HepG2 (cell line): ENCODE measurements around the gene SLC22A23. TPM values are rescaled to one million over a fixed set of nuclear protein-coding genes. Genes with fewer than 3 reads are reported as not detected.
A peak's percentile ranks its signal among the peaks of the same experiment; 100 is the strongest.

Experiments used
- ATAC-seq: fragments of 200-7000 bp; cut with Tn5 transposase; 3 replicates; pipeline ENCODE4 v1.9.1; 2020; ENCODE audit warnings: mild to moderate bottlenecking, moderate library complexity
- BruUV-seq: library from RNA; stranded (reverse); fragments of 400-500 nt; replicated peaks from 2 replicates; lab custom pipeline; 2021; lab: Mats Ljungman, UMichigan
- CTCF ChIA-PET: fragments of 300-600 bp; formaldehyde crosslinking; extraction: SDS; loops from one replicate; lab custom pipeline; 2021; ENCODE audit warnings: low total read pairs, inconsistent platforms, low intra/inter-chr PET ratio; lab: Yijun Ruan, JAX
- POLR2A ChIA-PET: fragments of 350-600 bp; sonication (Branson Sonifier 250); formaldehyde crosslinking; loops from one replicate; lab custom pipeline; 2020; ENCODE audit warnings: antibody characterized with exemption, inconsistent platforms; lab: Yijun Ruan, JAX
- DNase-seq: peaks from one replicate; pipeline ENCODE4 v3.0.0-alpha.2; 2015; ENCODE audit warnings: low spot score
- FAIRE-seq: peaks from 3 replicates; lab custom pipeline; 2011; peaks lifted over from hg19 to GRCh38; lab: Jason Lieb, UNC
- H2AFZ ChIP-seq: one replicate; pipeline ENCODE4 v1.6.1; 2011; ENCODE audit warnings: low read length, inconsistent platforms
- H3K27ac ChIP-seq: fragments of 300-600 bp; 3 replicates; pipeline ENCODE4 v1.8.0; 2011; ENCODE audit warnings: mixed run types, mild to moderate bottlenecking, mixed read lengths, low read length, inconsistent platforms; ENCODE audit not compliant: insufficient read depth; ENCODE audit errors: extremely low read length
- H3K27me3 ChIP-seq, 2 experiments: fragments of 200-600 bp in 1 of 2; 2 replicates in 1 of 2; 3 replicates in 1 of 2; pipeline versions ENCODE4 v1.6.0 to v1.8.0; 2011; ENCODE audit warnings: low read length in 2 of 2, mild to moderate bottlenecking in 2 of 2, moderate library complexity in 2 of 2, inconsistent platforms in 1 of 2; ENCODE audit not compliant: insufficient read depth in 2 of 2, control insufficient read depth in 1 of 2
- H3K36me3 ChIP-seq, 2 experiments: fragments of 200-600 bp in 1 of 2; replicated peaks in 1 of 2; 2 replicates in 1 of 2; 3 replicates in 1 of 2; pipeline versions ENCODE4 v1.5.1 to v1.8.0; 2011; ENCODE audit warnings: low read length in 2 of 2, inconsistent platforms in 1 of 2; ENCODE audit not compliant: insufficient read depth in 2 of 2, control insufficient read depth in 1 of 2
- H3K4me1 ChIP-seq: 2 replicates; pipeline ENCODE4 v1.5.1; 2012; ENCODE audit warnings: low read length, inconsistent platforms; ENCODE audit not compliant: insufficient read depth
- H3K4me2 ChIP-seq: 2 replicates; pipeline ENCODE4 v1.6.0; 2011; ENCODE audit warnings: low read depth, low read length, inconsistent platforms
- H3K4me3 ChIP-seq, 3 experiments: fragments of 200-600 bp in 1 of 3; sonication (generic), shearing (Covaris generic) in 1 of 3; replicated peaks in 1 of 3; 2 replicates each; pipeline ENCODE4 v1.5.1; 2011 to 2016; ENCODE audit warnings: low read length in 3 of 3, inconsistent platforms in 2 of 3, low read depth in 2 of 3, mild to moderate bottlenecking in 2 of 3, control low read depth in 1 of 3, mixed read lengths in 1 of 3; ENCODE audit not compliant: insufficient read depth in 1 of 3
- H3K79me2 ChIP-seq: one replicate; pipeline ENCODE4 v1.6.1; 2011; ENCODE audit warnings: low read length, inconsistent platforms; ENCODE audit not compliant: insufficient read depth
- H3K9ac ChIP-seq: 2 replicates; pipeline ENCODE4 v1.6.0; 2011; ENCODE audit warnings: mild to moderate bottlenecking, low read depth, low read length, inconsistent platforms; ENCODE audit not compliant: insufficient read depth
- H3K9me3 ChIP-seq: 2 replicates; pipeline ENCODE4 v1.5.1; 2012; ENCODE audit warnings: mild to moderate bottlenecking, low read length
- H4K20me1 ChIP-seq: 2 replicates; pipeline ENCODE4 v1.6.0; 2011; ENCODE audit warnings: inconsistent platforms, mild to moderate bottlenecking, low read length, moderate library complexity; ENCODE audit not compliant: insufficient read depth
- ZNF335 ChIP-seq: sonication (generic); formaldehyde crosslinking; IDR thresholded peaks from 2 replicates; pipeline ENCODE4 v1.4.0; 2020; ENCODE audit warnings: missing genetic modification reagents
- WGBS: methylation state at CpG from one replicate; pipeline ENCODE4 v1.1.6; 2017; ENCODE audit warnings: low lambda C conversion rate; 5-methylcytosine and 5-hydroxymethylcytosine counted together
- in situ Hi-C: cut with HindIII; loops from 2 replicates; pipeline ENCODE4 v1.10.0; 2017; ENCODE audit warnings: low pct_unique_long_range_greater_than_20kb; ENCODE audit not compliant: extremely low pct_ligation_motif_present
- intact Hi-C: fragments of 100-400 bp; cut with micrococcal nuclease; formaldehyde crosslinking; loops from one replicate; pipeline ENCODE4 v1.10.0; 2022; ENCODE audit not compliant: unreplicated experiment
- polyA plus RNA-seq, 8 experiments: library from polyadenylated mRNA; depleted of rRNA in 3 of 8; stranded (reverse) in 7 of 8; unstranded in 1 of 8; fragments of >200 nt; fragmentation: Illumina TruSeq in 4 of 8; extraction: Trizol in 4 of 8; gene quantifications; 2 replicates each; pipeline versions ENCODE4 v1.2.1 to v1.2.3, GENCODE V29; 2011 to 2016; ENCODE audit warnings: low read depth in 4 of 8, missing spikeins in 1 of 8, mixed read lengths in 1 of 8; ENCODE audit not compliant: insufficient read depth in 1 of 8
- total RNA-seq, 5 experiments: library from RNA; depleted of rRNA; stranded (reverse); fragments of >200 nt; fragmentation: Illumina TruSeq; extraction: Trizol; gene quantifications; 2 replicates each; pipeline ENCODE4 v1.2.3, GENCODE V29; 2016; ENCODE audit warnings: low read depth in 1 of 5
- TF ChIP-seq, protein P1 (sequence below): sonication (generic); formaldehyde crosslinking; IDR thresholded peaks from 2 replicates; pipeline ENCODE4 v1.5.1; 2020; ENCODE audit warnings: mild to moderate bottlenecking, missing genetic modification reagents, moderate library complexity
- TF ChIP-seq, protein P2 (sequence below): sonication (generic); formaldehyde crosslinking; IDR thresholded peaks from 2 replicates; pipeline ENCODE4 v1.5.0; 2020; ENCODE audit warnings: mild to moderate bottlenecking, missing genetic modification reagents, borderline replicate concordance

The SLC22A23 gene
- total and polyA plus RNA-seq, 2 of the 13 experiments (the other 11 are each of a cell fraction or from before 2014, with no cell fraction given): 11.8 to 17.5 TPM

DNA sequence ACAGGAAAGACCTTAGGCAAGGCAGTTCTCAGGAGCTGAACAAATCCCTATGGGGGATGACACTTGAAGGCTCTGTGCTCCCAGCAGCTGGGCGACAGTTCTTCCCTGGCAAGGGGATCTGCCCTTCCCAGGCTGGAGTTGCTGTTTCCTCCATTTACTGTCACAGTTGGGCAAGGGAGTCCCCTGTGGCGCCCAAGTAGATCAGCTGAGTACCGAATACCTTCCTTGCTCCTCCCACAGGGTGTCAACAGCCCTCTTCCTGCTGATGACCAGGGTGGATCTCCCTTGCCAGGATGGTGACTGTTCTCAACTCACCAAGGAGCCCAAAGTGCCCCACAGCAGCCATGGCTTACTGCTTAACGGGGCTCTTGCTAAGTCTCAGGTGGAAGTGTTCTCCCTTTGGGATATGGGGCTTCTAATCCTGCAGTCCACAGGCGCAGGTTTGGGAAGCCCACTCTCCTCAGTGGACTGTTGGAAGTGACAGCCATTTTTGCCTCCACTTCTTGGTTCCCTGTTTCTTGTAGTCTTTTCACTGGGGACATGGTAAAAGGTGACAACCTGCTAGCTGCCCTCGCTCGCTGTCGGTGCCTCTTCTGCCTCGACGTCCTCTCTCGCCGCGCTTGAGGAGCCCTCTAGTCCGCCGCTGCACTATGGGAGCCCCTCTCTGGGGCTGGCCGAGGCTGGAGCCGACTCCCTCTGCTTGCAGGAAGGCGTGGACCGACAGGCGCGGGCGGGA is 203.8 kb downstream of the SLC22A23 start:
- Histone ChIP-seq H3K27ac (no peak overlapping the region), H3K4me1 (peaks cover 44% of the 10 kb centered on the region), H3K4me3 (no peak overlapping the region), H4K20me1 (no peaks in the 10 kb centered on the region), H2AFZ (no peak overlapping the region), H3K36me3 (no peaks in the 10 kb centered on the region), H3K9ac (no peak overlapping the region), H3K79me2 (no peaks in the 10 kb centered on the region), H3K9me3 (no peaks in the 10 kb centered on the region), H3K4me2 (peak overlapping the region; percentile 81), H3K27me3 (peaks cover 1 to 54% of the 10 kb centered on the region in 2 experiments; a peak in 3 of 5 replicates)
- in situ Hi-C loops: loop anchor here (10.0 kb wide), 1 partner anchor 258 kb away; the partner anchor contains the start of gene NQO2
- intact Hi-C loops: no loop called here
- ChIA-PET CTCF (no interaction called here), POLR2A (interaction anchor here (1.7 to 2.0 kb wide), 2 partner anchors 22 to 120 kb away, joined by 4 to 10 read pairs; no protein-coding TSS in a partner anchor)
- TF ChIP-seq, protein P1, sequence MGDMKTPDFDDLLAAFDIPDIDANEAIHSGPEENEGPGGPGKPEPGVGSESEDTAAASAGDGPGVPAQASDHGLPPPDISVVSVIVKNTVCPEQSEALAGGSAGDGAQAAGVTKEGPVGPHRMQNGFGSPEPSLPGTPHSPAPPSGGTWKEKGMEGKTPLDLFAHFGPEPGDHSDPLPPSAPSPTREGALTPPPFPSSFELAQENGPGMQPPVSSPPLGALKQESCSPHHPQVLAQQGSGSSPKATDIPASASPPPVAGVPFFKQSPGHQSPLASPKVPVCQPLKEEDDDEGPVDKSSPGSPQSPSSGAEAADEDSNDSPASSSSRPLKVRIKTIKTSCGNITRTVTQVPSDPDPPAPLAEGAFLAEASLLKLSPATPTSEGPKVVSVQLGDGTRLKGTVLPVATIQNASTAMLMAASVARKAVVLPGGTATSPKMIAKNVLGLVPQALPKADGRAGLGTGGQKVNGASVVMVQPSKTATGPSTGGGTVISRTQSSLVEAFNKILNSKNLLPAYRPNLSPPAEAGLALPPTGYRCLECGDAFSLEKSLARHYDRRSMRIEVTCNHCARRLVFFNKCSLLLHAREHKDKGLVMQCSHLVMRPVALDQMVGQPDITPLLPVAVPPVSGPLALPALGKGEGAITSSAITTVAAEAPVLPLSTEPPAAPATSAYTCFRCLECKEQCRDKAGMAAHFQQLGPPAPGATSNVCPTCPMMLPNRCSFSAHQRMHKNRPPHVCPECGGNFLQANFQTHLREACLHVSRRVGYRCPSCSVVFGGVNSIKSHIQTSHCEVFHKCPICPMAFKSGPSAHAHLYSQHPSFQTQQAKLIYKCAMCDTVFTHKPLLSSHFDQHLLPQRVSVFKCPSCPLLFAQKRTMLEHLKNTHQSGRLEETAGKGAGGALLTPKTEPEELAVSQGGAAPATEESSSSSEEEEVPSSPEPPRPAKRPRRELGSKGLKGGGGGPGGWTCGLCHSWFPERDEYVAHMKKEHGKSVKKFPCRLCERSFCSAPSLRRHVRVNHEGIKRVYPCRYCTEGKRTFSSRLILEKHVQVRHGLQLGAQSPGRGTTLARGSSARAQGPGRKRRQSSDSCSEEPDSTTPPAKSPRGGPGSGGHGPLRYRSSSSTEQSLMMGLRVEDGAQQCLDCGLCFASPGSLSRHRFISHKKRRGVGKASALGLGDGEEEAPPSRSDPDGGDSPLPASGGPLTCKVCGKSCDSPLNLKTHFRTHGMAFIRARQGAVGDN (CRISPR knock-in tag): peak; percentile 0; the same call in 1 of the 2 replicates
- no peak for TF ChIP-seq ZNF335 (CRISPR knock-in tag)
- TF ChIP-seq, protein P2, sequence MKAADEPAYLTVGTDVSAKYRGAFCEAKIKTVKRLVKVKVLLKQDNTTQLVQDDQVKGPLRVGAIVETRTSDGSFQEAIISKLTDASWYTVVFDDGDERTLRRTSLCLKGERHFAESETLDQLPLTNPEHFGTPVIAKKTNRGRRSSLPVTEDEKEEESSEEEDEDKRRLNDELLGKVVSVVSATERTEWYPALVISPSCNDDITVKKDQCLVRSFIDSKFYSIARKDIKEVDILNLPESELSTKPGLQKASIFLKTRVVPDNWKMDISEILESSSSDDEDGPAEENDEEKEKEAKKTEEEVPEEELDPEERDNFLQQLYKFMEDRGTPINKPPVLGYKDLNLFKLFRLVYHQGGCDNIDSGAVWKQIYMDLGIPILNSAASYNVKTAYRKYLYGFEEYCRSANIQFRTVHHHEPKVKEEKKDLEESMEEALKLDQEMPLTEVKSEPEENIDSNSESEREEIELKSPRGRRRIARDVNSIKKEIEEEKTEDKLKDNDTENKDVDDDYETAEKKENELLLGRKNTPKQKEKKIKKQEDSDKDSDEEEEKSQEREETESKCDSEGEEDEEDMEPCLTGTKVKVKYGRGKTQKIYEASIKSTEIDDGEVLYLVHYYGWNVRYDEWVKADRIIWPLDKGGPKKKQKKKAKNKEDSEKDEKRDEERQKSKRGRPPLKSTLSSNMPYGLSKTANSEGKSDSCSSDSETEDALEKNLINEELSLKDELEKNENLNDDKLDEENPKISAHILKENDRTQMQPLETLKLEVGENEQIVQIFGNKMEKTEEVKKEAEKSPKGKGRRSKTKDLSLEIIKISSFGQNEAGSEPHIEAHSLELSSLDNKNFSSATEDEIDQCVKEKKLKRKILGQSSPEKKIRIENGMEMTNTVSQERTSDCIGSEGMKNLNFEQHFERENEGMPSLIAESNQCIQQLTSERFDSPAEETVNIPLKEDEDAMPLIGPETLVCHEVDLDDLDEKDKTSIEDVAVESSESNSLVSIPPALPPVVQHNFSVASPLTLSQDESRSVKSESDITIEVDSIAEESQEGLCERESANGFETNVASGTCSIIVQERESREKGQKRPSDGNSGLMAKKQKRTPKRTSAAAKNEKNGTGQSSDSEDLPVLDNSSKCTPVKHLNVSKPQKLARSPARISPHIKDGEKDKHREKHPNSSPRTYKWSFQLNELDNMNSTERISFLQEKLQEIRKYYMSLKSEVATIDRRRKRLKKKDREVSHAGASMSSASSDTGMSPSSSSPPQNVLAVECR (CRISPR knock-in tag): 0 out of 2 replicates have a peak, but pooled peaks have one; percentile 6
- BruUV-seq: no TSS peak
- DNase-seq (no peak), ATAC-seq (no peak), FAIRE-seq (no peak)
- WGBS: 79% methylated on average over 22 of the region's 22 CpGs
